HG03342 (cell line): ENCODE results near the gene ZEB2.

Experiments used
- ATAC-seq: cut with Tn5 transposase; IDR thresholded peaks from one replicate; pipeline ENCODE4 v1.9.1; 2021; ENCODE audit warnings: mild to moderate bottlenecking, moderate library complexity; ENCODE audit not compliant: unreplicated experiment

ZEB2 gene

GRCh38 chr2:144496092-144496976 is 23.6 kb downstream of the ZEB2 start:
- ATAC-seq, result no peak

GRCh38 chr2:144495227-144496091 is 24.5 kb downstream of the ZEB2 start:
- no peak for ATAC-seq

- no peak for ATAC-seq
Measured at GRCh38 chr2:144493027-144493809, 26.7 kb downstream of the ZEB2 start.

GRCh38 chr2:144490857-144491256 is 29.1 kb downstream of the ZEB2 start:
- no peak for ATAC-seq

- ATAC-seq, result no peak
Measured at GRCh38 chr2:144490017-144490416, 29.9 kb downstream of the ZEB2 start.

GRCh38 chr2:144489315-144489916 is 30.5 kb downstream of the ZEB2 start:
- ATAC-seq, result no peak

GRCh38 chr2:144484201-144484948 is 35.5 kb downstream of the ZEB2 start:
- ATAC-seq, result no peak

GRCh38 chr2:144481666-144482065 is 38.3 kb downstream of the ZEB2 start:
- no peak for ATAC-seq

- ATAC-seq, result no peak
Measured at GRCh38 chr2:144481109-144481508, 38.8 kb downstream of the ZEB2 start.

GRCh38 chr2:144480285-144480684 is 39.6 kb downstream of the ZEB2 start:
- ATAC-seq, result no peak

- no peak for ATAC-seq
Measured at GRCh38 chr2:144479659-144480058, 40.3 kb downstream of the ZEB2 start.

- ATAC-seq, result no peak
Measured at GRCh38 chr2:144479138-144479537, 40.8 kb downstream of the ZEB2 start.

- ATAC-seq, result no peak
Measured at GRCh38 chr2:144477957-144478311, 42.0 kb downstream of the ZEB2 start.

GRCh38 chr2:144477281-144477956 is 42.5 kb downstream of the ZEB2 start:
- no peak for ATAC-seq

GRCh38 chr2:144476682-144477081 is 43.2 kb downstream of the ZEB2 start:
- no peak for ATAC-seq

GRCh38 chr2:144475569-144476275 is 44.2 kb downstream of the ZEB2 start:
- ATAC-seq, result no peak

GRCh38 chr2:144475044-144475443 is 44.9 kb downstream of the ZEB2 start:
- no peak for ATAC-seq

- no peak for ATAC-seq
Measured at GRCh38 chr2:144474017-144474416, 45.9 kb downstream of the ZEB2 start.

- no peak for ATAC-seq
Measured at GRCh38 chr2:144472911-144473310, 47.0 kb downstream of the ZEB2 start.
